SJCRH30 (cell line): ENCODE measurements around the gene NR5A1. TPM values are rescaled to one million over a fixed set of nuclear protein-coding genes. Genes with fewer than 3 reads are reported as not detected.

Experiments
- DNase-seq, 2 experiments: peaks; one replicate each; pipeline ENCODE4 v3.0.0-alpha.2; 2015 to 2020
- H3K27ac ChIP-seq: fragments of 250-450 bp; sonication (Bioruptor Pico); 2 replicates; pipeline ENCODE4 v1.5.1; 2020; ENCODE audit warnings: mild to moderate bottlenecking, moderate library complexity
- H3K27me3 ChIP-seq: fragments of 250-450 bp; sonication (Bioruptor Pico); 2 replicates; pipeline ENCODE4 v1.5.1; 2020; ENCODE audit warnings: mild to moderate bottlenecking, moderate library complexity
- H3K36me3 ChIP-seq: fragments of 250-450 bp; sonication (Bioruptor Pico); 2 replicates; pipeline ENCODE4 v1.5.1; 2020; ENCODE audit warnings: mild to moderate bottlenecking, moderate library complexity
- H3K4me1 ChIP-seq: fragments of 250-450 bp; sonication (Bioruptor Pico); 2 replicates; pipeline ENCODE4 v1.5.1; 2020; ENCODE audit warnings: mild to moderate bottlenecking, moderate library complexity
- H3K4me3 ChIP-seq: fragments of 250-450 bp; sonication (Bioruptor Pico); 2 replicates; pipeline ENCODE4 v1.5.1; 2020; ENCODE audit warnings: mild to moderate bottlenecking, moderate library complexity
- H3K9me3 ChIP-seq: fragments of 250-450 bp; sonication (Bioruptor Pico); replicated peaks from 2 replicates; pipeline ENCODE4 v1.5.1; 2020; ENCODE audit warnings: mild to moderate bottlenecking, moderate library complexity
- total RNA-seq: library from RNA; depleted of rRNA; stranded (reverse); fragments of >200 nt; shearing (Covaris generic); gene quantifications from 2 replicates; pipeline ENCODE4 v1.2.3, GENCODE V29; 2014; rRNA removed

The NR5A1 gene
- total RNA-seq, 1 experiment from 2014 or later = not detected

DNA sequence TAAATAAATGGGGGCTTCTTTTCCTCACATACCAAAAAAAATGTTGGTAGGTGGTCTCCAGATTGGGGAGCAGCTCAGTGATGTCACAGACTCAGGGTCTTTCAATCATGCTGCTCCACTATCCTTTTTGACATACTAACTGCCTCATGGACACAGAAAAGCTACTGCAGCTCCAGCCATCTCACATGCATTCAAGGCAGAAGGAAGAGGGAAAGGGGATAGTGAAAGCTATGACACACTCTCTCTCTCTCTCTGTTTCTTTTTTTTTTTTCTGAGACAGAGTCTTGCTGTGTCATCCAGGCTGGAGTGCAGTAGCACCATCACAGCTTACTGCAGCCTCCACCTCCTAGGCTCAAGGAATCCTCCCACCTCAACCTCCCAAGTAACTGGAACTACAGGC lies 64.8 kb downstream of the NR5A1 start:
- Histone ChIP-seq H3K9me3 (no peaks in the 10 kb centered on the region), H3K4me1 (no peaks in the 10 kb centered on the region), H3K27me3 (0 out of 2 replicates have a peak, but pooled peaks cover 4% of the 10 kb centered on the region), H3K27ac (no peak overlapping the region), H3K36me3 (no peaks in the 10 kb centered on the region), H3K4me3 (no peak overlapping the region)
- no peak for DNase-seq

DNA sequence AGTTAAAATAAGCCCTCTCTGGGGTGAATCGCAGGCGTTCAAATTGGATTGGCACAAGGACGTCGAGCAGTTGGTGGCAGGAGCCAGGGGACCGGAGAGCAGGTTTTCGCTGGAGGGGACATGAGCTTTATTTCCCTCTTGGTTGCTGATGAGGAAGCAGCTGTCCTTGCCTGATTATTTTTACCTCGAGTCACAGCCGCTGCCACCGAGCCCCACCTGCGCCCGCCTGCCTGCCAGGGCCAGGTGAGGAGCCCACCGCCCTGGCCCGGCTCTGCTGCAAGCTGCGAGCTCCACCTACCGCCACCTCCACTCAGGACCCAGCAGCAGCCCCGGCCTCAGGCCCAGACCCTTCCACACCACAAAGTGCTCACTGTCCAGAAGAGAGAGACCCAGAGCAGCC lies 65.9 kb downstream of the NR5A1 start:
- Histone ChIP-seq H3K27ac (no peak overlapping the region), H3K4me3 (no peak overlapping the region), H3K27me3 (0 out of 2 replicates have a peak, but pooled peaks cover 4% of the 10 kb centered on the region), H3K4me1 (no peaks in the 10 kb centered on the region), H3K36me3 (no peaks in the 10 kb centered on the region), H3K9me3 (no peaks in the 10 kb centered on the region)
- no peak for DNase-seq

DNA sequence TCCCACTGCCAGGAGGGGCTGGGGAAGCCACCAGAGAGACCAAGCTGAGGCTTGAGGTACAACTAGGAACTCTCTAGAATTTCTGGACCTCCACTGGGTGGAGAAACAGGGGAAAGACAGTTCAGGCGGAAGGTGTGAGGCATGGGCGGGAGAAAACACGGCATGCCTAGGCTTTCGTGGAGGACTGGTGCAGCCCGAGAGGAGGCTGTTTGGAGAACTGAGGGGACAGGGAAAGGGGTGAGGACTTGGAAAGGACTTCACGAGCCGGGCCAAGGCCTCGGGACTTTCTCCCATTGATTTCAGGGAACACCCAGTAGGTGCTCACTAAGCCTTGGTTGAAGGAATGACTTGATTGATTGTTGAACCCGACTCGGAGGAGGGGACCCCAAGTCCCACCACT lies 66.4 kb downstream of the NR5A1 start:
- DNase-seq = no peak
- Histone ChIP-seq H3K27me3 (0 out of 2 replicates have a peak, but pooled peaks cover 4% of the 10 kb centered on the region), H3K4me1 (no peaks in the 10 kb centered on the region), H3K36me3 (no peaks in the 10 kb centered on the region), H3K4me3 (no peak overlapping the region), H3K27ac (no peak overlapping the region), H3K9me3 (no peaks in the 10 kb centered on the region)

DNA sequence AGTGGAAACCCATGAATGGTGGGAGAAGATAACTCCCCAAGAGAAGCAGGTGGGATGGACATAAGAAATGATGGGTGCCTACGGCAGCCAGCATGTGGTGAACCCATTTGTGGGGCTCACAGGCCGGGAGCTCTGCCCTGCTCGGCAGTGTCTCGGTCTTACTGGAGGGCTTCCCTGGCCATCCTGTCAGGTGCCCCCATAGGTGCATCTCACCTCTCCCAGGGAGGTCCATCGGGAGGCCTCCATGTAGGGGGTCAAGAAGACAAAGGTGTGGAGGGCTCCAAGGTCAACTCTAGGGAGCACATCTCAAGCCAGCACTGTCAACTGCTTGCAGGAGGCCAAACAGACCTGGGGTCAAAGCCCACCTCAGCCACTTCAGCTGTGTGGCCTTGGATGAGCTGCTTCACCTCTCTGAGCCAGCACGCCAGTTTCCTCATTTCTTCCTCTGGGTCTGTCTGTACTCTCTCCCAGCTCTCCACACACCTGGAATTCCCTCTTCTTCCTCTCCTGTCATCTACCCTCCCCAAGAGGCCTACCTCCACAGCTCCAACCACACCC lies 67.4 kb downstream of the NR5A1 start:
- H3K4me1 ChIP-seq = no peaks in the 10 kb centered on the region
- no peak for DNase-seq
- H3K36me3 ChIP-seq = no peaks in the 10 kb centered on the region
- H3K9me3 ChIP-seq = no peaks in the 10 kb centered on the region
- no peak overlapping the region for H3K27ac ChIP-seq
- 0 out of 2 replicates have a peak, but pooled peaks cover 4% of the 10 kb centered on the region for H3K27me3 ChIP-seq
- no peak overlapping the region for H3K4me3 ChIP-seq

DNA sequence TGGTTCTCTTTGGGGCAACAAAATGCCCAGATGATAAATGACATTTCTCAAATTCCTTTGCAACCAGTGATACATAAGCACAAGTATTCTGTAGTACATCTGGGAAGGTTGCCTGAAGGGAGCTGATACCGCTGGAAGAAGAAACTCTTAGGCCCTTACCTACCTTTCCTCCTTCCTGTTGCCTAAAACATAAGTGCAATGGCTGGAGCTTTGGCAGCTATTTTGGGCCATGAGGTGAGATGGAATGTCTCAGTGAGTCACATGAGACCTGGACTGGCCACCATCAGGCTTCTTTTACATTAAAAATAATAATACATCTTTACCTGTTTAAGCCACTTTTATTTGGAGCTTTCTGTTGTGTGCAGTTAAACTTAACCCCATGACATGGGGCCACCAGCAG lies 68.1 kb downstream of the NR5A1 start:
- 0 out of 2 replicates have a peak, but pooled peaks cover 4% of the 10 kb centered on the region for H3K27me3 ChIP-seq
- H3K9me3 ChIP-seq = no peaks in the 10 kb centered on the region
- DNase-seq = no peak
- H3K27ac ChIP-seq = no peak overlapping the region
- H3K4me3 ChIP-seq = no peak overlapping the region
- H3K36me3 ChIP-seq = no peaks in the 10 kb centered on the region
- no peaks in the 10 kb centered on the region for H3K4me1 ChIP-seq

DNA sequence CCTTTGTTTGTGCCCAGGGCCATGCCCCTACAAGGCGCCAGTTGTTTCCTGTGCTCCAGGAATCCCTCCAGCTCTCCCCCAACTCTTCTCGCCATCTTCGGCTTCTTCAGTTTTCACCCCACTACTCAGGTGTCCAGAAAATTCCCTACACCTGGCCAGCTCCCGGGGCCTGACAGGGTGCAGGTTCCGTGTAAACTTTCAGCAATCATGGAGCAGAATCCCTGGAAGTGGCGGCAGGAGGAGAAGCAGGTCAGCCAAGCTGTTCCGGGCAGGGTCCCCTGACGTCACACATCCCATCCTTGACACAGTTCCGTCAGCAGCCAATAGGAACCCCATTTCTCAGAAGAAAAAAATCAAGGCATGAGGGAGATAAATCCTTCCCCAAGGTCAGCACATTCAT lies 69.1 kb downstream of the NR5A1 start:
- no peak for DNase-seq
- no peaks in the 10 kb centered on the region for H3K36me3 ChIP-seq
- no peak overlapping the region for H3K4me3 ChIP-seq
- H3K4me1 ChIP-seq = no peaks in the 10 kb centered on the region
- H3K27ac ChIP-seq = no peak overlapping the region
- H3K27me3 ChIP-seq = 0 out of 2 replicates have a peak, but pooled peaks cover 4% of the 10 kb centered on the region
- no peaks in the 10 kb centered on the region for H3K9me3 ChIP-seq

DNA sequence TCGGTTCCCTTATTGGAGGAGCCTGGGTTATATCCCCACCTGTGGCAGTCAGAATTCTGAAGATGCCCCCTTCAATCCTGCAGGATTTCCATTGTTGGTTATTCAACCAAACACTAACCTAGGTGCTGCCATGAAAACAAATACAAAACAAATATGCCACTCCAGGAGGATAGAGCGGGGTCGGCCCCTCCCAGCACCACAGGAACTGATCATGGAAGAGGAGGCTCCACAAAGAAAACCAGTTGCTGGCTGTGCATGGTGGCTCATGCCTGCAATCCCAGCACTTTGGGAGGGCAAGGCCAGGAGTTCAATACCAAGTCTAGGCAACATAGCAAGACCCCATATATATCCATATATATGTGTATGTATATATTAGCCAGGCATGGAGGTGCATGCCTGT lies 70.1 kb downstream of the NR5A1 start:
- no peak overlapping the region for H3K27ac ChIP-seq
- H3K27me3 ChIP-seq = 0 out of 2 replicates have a peak, but pooled peaks cover 4% of the 10 kb centered on the region
- no peaks in the 10 kb centered on the region for H3K36me3 ChIP-seq
- H3K4me1 ChIP-seq = no peaks in the 10 kb centered on the region
- no peaks in the 10 kb centered on the region for H3K9me3 ChIP-seq
- H3K4me3 ChIP-seq = no peak overlapping the region
- no peak for DNase-seq

DNA sequence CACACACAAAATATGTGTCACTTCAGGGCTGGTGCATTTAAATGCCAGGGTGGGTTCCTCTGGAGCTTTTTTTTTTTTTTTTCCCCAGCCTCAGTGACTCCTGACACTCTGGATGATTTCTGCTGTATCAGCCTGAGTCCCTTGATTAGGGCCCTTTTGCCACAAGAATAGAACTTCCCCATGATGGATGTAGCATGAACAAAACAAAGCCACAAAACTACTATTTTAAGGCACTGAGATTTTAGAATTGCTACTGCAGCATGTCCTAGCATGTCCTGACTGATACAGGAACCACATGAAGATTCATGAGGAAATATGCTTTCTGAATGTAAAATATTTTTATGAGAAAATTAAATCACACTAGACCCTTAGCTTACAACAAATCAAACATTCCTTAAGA lies 70.9 kb downstream of the NR5A1 start:
- Histone ChIP-seq H3K4me3 (no peak overlapping the region), H3K4me1 (no peaks in the 10 kb centered on the region), H3K9me3 (no peaks in the 10 kb centered on the region), H3K36me3 (no peaks in the 10 kb centered on the region), H3K27ac (no peak overlapping the region), H3K27me3 (0 out of 2 replicates have a peak, but pooled peaks cover 4% of the 10 kb centered on the region)
- no peak for DNase-seq

Other genes starting within 250 kb of the NR5A1 start
- 26.1 and 28.4 TPM in 2 replicates for gene NEK6, start 249.4 kb downstream of the NR5A1 start, total RNA-seq
- 393 and 403 TPM in 2 replicates for gene PSMB7, start 92.0 kb downstream of the NR5A1 start, total RNA-seq
- not detected in 2 replicates for gene ADGRD2, start 56.9 kb downstream of the NR5A1 start, total RNA-seq